ENCODE data around the gene DNAAF9. TPM values are rescaled to one million over a fixed set of nuclear protein-coding genes. Genes with fewer than 3 reads are reported as not detected.

The DNAAF9 gene
- total RNA-seq, 1 experiment from 2014 or later, result 4.6 TPM

GRCh38 chr20:3449319-3449718 lies 41.9 kb upstream of the DNAAF9 start:
- no peak for DNase-seq (ENCODE audit: low read depth, low spot score)
- Histone ChIP-seq H3K9me3 (ENCODE audit: control insufficient read depth in 1 of 2, insufficient read depth in 1 of 2, low read depth in 1 of 2, low read length in 2 of 2) (no peaks in the 10 kb centered on the region), H4K20me1 (ENCODE audit: insufficient read depth) (no peaks in the 10 kb centered on the region), H2AFZ (ENCODE audit: low read depth, low read length, poor library complexity, severe bottlenecking) (no peak overlapping the region), H3K9ac (ENCODE audit: low read length) (no peak overlapping the region), H3K36me3 (ENCODE audit: control insufficient read depth in 1 of 2, insufficient read depth in 2 of 2, low read length in 2 of 2) (no peaks in the 10 kb centered on the region), H3K79me2 (ENCODE audit: insufficient read depth, low read length) (no peaks in the 10 kb centered on the region), H3K4me2 (ENCODE audit: low read length) (no peak overlapping the region), H3K27me3 (ENCODE audit: insufficient read depth, low read length) (no peaks in the 10 kb centered on the region), H3K4me3 (replicated peaks in 1 of 2; ENCODE audit: low read depth in 1 of 2, low read length in 2 of 2) (no peak overlapping the region), H3K9me2 (ENCODE audit: insufficient read depth) (no peaks in the 10 kb centered on the region), H3K4me1 (ENCODE audit: control insufficient read depth in 1 of 2, insufficient read depth in 2 of 2, low read length in 2 of 2) (peaks cover 0 to 3% of the 10 kb centered on the region in 2 experiments; a peak in 1 of 4 replicates), H3K27ac (ENCODE audit: low read depth, low read length) (no peak overlapping the region)
- RAD21 ChIA-PET (ENCODE audit: low non-redundant PET in 1 of 2, low total read pairs in 2 of 2, uncharacterized antibody in 2 of 2, unreplicated experiment in 2 of 2), result no interaction called here
- ATAC-seq, result no peak
- BruUV-seq (replicated peaks), result no TSS peak
- no peak for TF ChIP-seq SRF (IDR thresholded peaks at IDR 0.05; ENCODE audit: low read depth)
- TF ChIP-seq EZH2phosphoT487 (IDR thresholded peaks at IDR 0.05; ENCODE audit: borderline replicate concordance), result no peak
- TF ChIP-seq ATF3 (IDR thresholded peaks at IDR 0.05), result no peak
- no peak for TF ChIP-seq ZFX (IDR thresholded peaks at IDR 0.05)
- no peak for TF ChIP-seq POLR2AphosphoS5 (IDR thresholded peaks at IDR 0.05; ENCODE audit: low read depth, low read length)
- no peak for TF ChIP-seq RAD21 (IDR thresholded peaks at IDR 0.05; ENCODE audit: low read depth)
- TF ChIP-seq FOSL1 (IDR thresholded peaks at IDR 0.05; ENCODE audit: low read depth), result no peak
- no peak for TF ChIP-seq SP1 (IDR thresholded peaks at IDR 0.05; ENCODE audit: low read depth)
- TF ChIP-seq TCF7L2 (IDR thresholded peaks at IDR 0.05; ENCODE audit: borderline replicate concordance, extremely low read depth, insufficient read depth, insufficient read length), result no peak
- no peak for TF ChIP-seq ELF1 (IDR thresholded peaks at IDR 0.05; ENCODE audit: borderline replicate concordance, low read depth)
- TF ChIP-seq CTCF (IDR thresholded peaks at IDR 0.05 in 2 of 3, conservative IDR thresholded peaks at IDR 0.05 in 1 of 3; ENCODE audit: borderline replicate concordance in 1 of 3, insufficient read depth in 1 of 3, low read depth in 2 of 3, low read length in 2 of 3), result no peak
- CTCF ChIA-PET, result no interaction called here
- intact Hi-C loops (cut with micrococcal nuclease), result no loop called here
- POLR2A ChIA-PET, result no interaction called here
